Ovary (tissue), 3 donors: ENCODE results near the gene BCAS1.

Experiments used
- EP300 ChIP-seq: sonication (generic); formaldehyde crosslinking; IDR thresholded peaks from one replicate; pipeline ENCODE4 v1.6.1; 2017; ENCODE audit warnings: antibody characterized with exemption
- POLR2A ChIP-seq: fragments of 450-650 bp; IDR thresholded peaks from one replicate; pipeline ENCODE4 v1.6.1; 2017; ENCODE audit warnings: antibody characterized with exemption, mild to moderate bottlenecking, moderate library complexity
- TF ChIP-seq, protein P1 (sequence below), 3 donors: fragments of 450-650 bp in 2 of 3; fragments of 200-600 bp in 1 of 3; IDR thresholded peaks; one replicate each; pipeline versions ENCODE4 v1.5.1 to v1.8.0; 2016 to 2022; ENCODE audit warnings: antibody characterized with exemption in 3 of 3, mild to moderate bottlenecking in 1 of 3
- donor health status: DM: no; HTN: no; CAD: no.

- TF ChIP-seq, protein P1, sequence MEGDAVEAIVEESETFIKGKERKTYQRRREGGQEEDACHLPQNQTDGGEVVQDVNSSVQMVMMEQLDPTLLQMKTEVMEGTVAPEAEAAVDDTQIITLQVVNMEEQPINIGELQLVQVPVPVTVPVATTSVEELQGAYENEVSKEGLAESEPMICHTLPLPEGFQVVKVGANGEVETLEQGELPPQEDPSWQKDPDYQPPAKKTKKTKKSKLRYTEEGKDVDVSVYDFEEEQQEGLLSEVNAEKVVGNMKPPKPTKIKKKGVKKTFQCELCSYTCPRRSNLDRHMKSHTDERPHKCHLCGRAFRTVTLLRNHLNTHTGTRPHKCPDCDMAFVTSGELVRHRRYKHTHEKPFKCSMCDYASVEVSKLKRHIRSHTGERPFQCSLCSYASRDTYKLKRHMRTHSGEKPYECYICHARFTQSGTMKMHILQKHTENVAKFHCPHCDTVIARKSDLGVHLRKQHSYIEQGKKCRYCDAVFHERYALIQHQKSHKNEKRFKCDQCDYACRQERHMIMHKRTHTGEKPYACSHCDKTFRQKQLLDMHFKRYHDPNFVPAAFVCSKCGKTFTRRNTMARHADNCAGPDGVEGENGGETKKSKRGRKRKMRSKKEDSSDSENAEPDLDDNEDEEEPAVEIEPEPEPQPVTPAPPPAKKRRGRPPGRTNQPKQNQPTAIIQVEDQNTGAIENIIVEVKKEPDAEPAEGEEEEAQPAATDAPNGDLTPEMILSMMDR (IDR thresholded peaks at IDR 0.05) = no peak
- TF ChIP-seq POLR2A = no peak
- no peak for TF ChIP-seq EP300
Measured at GRCh38 chr20:53983401-53983800, 87.0 kb downstream of the BCAS1 start.
